Epidermal melanocyte (primary cell): ENCODE data around the gene RPS6KB1.
A peak's percentile ranks its signal among the peaks of the same experiment; 100 is the strongest.
"Not testable (repeated sequence)": the region's sequence is repeated elsewhere in the genome, so short reads cannot be mapped to it uniquely, and the experiment has no call there.

Experiments used
- DNase-seq: peaks from one replicate; pipeline ENCODE4 v3.0.0; 2011; ENCODE audit warnings: low spot score; ENCODE audit not compliant: insufficient read length

RPS6KB1 gene

DNA sequence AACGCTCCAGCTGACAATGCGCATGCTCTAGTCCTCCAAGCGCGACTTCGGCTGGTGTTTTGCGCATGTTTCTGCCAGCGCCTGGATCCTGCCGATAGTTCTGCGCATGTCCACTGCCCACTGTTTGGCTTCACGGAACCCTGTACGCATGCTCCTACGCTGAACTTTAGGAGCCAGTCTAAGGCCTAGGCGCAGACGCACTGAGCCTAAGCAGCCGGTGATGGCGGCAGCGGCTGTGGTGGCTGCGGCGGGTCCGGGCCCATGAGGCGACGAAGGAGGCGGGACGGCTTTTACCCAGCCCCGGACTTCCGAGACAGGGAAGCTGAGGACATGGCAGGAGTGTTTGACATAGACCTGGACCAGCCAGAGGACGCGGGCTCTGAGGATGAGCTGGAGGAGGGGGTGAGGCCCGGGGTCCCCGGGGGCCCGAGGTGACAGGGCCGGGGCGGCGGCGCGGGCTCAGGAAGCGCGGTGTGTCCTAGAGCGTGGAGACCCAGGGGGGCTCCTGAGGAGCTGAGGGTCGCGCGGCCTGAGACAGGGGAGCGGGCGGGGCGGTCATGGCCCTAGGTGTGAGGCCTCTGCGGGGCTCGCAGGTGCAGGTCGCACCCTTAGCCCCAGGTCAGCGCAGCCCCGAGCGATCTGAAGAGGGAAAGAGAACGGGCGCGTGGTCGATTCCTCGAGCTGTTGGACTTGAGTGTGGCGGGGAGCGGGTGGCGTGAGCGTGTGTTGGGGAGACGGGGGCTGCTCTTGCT is at the start of gene RPS6KB1, which contains the start of gene TUBD1:
TSS of gene RPS6KB1 (plus strand) at position 198 of the 752 bp plus-strand sequence. CDS start at position 262, 64 bp downstream.
TSS of gene TUBD1 (minus strand) at position 20 of the 752 bp plus-strand sequence. CDS start 1,941 bp downstream, outside the sequence.
- no peak for DNase-seq

DNA sequence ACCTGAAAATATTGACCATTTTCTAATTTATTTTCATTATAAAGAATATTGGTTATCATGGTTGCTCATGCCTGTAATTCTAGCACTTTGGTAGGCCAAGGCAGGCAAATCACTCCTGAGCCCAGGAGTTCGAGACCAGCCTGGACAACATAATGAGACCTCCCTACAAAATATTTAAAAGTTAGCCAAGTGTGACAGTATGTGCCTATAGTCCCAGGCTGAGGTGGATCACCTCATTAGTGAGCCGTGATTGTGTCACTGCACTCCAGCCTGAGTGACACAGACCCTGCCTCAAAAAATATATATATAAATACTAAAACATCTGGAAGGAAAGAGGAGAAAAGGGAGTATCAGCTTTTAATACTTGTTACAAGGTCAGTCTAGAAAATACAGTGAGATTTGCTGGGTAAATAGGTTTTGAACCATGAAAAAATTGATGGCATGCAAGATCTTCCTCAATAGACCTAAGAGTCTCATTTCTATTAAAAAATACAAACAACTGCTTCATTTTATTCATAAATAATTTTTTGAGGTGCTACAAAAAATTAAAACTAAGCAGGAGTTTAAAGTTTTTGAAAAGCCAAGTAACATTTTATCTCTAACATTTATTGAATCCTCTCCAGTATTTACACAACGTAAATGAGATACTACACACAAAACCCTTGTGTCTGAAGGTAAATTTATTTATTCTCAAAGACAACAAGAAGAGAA is 47.9 kb upstream of the RPS6KB1 start:
- DNase-seq = no peak

DNA sequence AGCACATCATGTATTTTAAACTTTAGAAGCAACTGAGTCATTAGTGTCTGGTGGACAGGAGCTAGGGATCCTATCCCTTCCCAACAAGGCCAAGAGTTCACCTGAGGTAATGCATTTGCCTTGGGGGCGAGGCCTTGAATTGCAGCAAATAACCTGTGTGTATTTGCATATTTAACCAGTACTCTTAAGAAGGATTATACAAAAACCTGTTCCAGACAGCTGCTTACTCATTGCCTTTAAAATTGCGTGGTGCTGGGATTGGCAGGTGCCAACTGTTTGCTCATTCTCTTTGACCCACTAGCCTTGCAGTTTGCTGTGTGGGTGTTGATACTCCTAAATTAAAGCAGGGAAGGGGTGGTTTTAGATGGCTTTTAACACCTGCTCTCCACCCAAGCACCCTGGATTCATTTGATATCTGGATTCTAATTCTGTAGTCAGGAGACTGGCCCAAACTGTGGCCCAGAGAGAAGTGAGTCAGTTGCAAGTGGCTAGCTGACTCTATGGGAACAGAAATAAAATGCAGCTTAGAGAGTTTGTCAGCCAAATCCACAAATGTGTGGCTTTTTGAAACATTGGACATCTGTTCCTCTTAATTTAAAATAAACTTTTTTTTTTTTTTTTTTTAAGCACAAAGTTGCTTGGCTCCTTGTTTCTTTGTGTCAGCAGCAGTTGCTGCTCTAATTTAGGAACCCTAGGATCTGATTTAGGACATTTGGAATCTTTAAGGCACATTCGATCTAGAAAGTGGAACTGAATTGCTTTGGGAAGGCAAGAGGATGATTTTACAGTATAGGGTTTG is 47.1 kb upstream of the RPS6KB1 start:
- DNase-seq = no peak

DNA sequence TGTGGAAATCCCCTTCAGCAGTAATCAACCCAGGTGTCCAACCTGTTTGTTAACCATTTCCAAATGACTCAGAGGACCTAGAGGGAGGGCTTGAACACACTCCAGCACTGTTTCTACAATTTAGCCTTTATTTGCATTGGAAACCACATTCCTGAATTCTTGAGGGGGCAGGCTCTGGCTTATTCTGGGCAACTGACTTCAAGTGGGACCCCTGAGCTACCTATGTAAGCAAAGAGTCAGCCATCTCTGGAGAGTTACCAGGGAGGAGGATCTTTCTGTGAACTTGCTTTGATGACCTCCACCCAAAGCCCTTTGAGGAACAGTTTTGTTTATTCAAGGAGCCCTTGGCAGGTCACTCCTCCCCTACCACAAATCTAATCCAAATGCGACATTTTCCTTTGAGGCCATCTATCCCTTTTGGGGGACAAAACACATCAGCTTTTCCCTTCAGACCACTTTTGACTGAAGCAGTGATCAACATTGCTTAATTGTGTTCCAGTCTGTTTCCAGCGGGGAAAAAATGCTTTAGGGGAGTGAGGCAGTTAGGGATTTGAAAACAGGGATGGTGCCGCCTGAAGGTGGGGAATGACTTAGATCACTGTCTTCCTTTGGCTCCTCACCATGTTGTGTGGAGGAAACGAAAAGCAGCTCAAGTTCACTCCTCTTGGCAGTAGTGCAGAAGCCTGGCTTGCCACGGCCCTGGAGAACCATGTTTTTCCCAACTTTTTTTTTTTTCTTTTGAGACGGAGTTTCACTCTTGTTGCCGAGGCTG is 46.3 kb upstream of the RPS6KB1 start:
- peak; percentile 13 for DNase-seq

DNA sequence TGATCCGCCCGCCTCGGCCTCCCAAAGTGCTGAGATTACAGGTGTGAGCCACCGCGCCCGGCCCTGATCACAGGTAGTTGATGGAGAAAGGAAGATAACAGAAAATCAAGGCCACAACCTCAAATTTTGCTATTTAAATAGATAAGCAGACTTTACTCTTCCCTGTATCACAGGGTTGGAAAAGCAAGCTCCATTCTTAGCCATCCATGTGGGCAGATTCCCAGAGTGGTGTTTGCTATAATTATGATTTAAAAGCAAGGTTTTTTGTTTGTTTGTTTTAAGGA is 44.6 kb upstream of the RPS6KB1 start:
- DNase-seq = no peak

DNA sequence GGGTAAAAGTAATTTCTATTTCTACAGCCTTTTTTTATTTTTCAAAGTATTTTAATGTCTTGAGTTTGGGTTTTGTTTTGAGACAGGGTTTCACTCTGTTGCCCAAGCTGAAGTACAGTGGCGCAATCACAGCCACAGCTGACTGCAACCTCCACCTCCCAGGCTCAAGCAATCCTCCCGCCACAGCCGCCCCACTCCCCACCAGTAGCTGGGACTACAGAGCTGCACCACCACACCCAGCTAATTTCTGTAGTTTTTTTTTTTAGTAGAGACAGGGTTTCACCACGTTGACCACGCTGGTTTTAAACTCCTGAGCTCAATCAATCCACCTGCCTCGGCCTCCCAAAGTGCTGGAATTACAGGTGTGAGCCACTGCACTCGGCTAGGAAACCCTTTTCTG is 44.1 kb upstream of the RPS6KB1 start:
- DNase-seq = no peak

DNA sequence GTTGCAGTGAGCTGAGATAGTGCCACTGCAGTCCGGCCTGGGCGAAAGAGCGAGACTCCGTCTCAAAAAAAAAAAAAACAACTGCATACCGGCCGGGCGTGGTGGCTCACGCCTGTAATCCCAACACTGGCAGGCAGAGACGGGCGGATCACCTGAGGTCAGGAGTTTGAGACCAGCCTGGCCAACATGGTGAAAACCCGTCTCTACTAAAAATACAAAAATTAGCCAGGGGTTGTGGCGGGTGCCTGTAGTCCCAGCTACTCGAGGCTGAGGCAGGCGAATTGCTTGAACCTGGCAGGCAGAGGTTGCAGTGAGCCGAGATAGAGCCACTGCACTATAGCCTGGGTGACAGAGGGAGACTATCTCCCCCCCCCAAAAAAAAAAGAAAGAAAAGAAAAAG is 42.6 kb upstream of the RPS6KB1 start:
- DNase-seq = not testable (repeated sequence)

DNA sequence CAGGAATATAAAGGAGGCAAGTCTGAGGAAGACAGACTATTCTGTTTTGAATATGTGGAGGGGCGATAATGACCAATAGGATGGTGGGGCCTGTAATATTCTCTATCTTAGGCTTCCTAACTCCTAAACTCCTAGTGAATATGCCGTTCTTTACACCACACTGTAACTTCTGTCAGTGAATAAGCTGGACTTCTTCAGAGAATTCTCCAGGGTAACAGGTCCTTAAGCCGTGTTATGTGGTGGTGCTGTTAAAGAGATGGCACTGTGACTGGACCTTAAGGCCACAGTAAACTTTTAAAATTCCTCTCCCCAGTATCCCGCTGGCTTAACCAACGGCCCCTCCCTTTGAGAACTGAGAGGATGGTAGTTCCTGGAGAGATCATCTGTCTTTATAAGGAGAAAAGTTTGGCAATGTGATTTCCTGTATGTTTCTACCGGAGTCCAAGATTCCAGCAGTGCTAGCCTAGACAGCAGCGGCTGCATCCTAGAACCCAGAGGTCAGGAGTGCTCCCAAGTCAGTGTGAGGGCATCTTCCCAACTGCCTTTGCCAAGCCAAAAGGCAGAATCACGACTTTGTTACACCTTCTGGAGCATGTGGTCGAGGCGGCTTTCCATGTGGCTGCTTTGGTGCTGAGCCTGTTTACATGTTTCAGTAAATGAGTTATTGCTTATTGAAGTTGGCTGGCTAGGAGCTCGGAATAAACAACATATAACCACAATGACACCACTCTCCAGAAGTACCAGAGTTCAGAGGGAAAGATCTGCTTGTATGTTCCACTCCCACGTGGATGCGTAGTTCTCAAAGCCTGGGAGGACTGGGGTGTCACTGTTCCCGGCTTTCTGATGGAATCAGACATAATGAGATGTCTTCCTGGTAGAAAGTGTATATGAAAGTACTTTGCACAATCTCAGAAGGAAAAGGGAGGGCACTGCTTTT is 41.2 kb upstream of the RPS6KB1 start:
- peak; percentile 14 for DNase-seq

DNA sequence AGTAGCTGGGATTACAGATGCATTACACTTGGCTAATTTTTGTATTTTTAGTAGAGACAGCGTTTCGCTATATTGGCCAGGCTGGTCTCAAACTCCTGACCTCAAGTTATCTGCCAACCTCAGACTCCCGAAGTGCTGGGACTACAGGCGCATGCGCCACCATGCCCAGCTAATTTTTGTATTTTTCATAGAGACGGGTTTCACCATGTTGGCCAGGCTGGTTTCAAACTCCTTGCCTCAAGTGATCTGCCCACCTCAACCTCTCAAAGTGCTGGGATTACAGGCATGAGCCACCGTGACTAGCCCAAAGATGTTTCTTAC is 40.1 kb upstream of the RPS6KB1 start:
- DNase-seq = not testable (repeated sequence)

DNA sequence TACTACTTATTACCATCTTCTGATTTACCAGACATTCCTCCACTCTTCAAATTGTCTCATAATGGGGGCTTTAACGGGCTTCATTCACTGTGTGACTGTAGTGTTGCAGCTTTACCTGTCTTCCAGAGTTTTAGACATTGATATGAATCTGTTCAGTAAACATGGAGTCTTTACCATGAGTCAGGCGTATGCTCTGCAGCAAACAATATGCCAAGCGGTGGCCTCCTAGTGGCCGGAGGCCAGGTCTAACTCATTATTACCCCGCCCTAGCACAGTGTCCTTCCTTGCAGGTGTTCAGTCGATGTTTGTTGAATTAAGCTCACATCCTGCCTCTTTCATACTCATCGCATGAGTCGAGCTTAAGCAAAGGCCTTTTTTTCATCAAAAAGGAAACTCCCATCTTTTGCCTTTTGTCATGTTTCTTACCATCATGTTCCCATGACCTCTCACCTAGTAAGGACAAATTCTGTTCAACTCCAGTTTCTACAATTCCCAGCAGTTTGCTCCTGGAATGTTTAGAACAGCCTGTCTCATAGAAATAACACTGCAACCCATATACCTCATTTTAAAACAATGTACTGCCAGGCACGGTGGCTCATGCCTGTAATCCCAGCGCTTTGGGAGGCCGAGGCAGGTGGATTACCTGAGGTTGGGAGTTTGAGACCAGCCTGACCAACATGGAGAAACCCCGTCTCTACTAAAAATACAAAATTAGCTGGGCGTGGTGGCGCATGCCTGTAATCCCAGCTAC is 39.6 kb upstream of the RPS6KB1 start:
- DNase-seq = no peak

DNA sequence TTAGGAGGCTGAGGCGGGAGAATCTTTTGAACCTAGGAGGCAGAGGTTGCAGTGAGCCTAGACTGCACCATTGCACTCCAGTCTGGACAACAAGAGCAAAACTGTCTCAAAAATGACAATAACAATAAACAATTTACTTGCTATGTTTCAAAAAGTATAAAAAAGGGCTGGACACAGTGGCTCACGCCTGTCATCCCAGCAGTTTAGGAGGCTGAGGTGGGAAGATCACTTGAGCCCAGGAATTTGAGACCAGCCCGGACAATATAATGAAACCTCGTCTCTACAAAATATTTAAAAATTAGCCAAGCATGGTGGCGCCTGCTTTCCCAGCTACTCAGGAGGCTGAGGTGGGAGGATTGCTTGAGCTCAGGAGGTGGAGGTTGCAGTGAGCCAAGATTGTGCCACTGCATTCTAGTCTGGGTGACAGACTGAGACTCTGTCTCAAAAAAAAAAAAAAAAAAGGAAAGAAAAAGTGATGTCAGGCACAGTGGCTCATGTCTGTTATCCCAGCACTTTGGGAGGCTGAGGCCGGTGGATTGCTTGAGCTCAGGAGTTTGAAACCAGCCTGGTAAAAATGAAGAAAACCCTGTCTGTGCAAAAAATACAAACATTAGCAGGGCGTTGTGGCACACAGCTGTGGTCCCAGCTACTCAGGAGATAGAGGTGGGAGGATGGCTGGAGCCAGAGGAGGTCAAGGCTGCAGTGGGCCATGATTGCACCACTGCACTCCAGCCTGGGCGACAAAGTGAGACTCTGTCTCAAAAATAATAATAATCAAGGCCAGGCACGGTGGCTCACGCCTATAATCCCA is 38.8 kb upstream of the RPS6KB1 start:
- DNase-seq = not testable (repeated sequence)

DNA sequence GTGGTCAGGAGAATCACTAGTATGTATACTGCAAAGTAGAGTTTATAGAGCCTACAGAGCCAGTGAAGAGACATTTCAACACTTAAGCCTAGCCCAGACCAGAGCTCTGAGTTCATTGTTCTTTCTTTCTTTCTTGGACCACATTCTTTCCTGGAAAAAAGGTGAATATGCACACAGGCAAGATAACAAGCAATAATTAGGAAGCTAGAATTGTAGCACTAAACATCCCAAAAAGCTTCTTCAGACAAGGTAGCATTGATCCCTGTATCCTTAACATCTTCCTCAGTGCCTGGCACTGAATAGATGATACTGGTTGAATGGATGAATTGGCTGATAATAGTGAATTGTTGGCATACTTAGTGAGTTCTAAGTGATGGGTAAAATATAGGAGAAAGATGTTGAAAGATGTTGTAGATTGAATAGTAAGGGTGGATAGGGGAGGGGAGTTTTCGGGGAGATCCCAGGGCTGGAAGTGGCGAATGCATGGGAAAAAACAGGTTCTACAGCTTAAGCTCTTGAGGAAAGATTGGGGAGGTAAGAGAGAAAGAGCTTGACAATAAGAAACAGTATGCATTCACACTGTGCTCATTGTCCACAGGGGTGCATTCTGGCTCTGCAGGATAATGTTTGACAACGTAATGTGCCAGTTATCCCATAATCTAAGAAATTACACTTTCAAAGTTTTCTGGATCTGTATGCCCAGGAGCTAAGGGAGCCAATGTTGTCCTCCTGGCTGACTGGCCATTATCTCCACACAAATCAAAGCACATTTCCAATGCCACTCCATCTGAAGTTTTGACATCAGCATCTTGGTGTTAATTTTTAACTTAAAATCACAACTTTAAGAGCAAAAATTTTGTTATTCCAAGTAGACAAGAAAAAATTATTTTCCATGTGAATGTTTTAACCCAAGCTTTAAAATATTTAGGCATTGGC is 35.8 kb upstream of the RPS6KB1 start:
- no peak for DNase-seq

DNA sequence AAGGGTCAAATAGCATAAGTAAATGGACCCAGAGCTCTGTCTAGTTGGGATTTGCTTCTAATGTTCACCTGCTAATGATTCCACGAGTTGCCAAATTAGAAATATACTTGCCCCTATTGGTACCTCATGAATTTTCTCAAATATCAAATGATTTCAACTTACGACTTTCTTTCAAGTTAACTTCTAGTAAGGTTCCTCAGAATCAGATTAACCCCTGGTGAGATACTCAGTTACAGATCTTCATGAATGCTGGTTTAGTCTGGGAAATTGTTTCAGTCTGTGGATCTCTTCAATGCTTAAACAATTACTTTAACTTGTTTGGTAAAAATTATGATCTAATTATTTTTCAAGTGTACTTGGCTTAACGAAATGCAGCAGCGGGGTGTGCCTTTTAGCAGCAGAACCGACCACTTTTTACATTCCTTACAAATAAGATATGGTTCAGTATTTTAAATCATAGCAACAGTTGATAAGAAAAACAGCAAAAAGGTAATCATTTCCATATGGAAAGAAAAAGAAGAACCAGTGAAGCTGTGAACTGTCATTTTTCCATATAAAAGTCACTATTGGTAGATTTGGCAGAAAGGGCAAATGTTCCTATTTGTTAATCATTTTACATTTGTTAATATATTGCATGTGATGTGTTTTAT is 34.6 kb upstream of the RPS6KB1 start:
- DNase-seq = no peak

DNA sequence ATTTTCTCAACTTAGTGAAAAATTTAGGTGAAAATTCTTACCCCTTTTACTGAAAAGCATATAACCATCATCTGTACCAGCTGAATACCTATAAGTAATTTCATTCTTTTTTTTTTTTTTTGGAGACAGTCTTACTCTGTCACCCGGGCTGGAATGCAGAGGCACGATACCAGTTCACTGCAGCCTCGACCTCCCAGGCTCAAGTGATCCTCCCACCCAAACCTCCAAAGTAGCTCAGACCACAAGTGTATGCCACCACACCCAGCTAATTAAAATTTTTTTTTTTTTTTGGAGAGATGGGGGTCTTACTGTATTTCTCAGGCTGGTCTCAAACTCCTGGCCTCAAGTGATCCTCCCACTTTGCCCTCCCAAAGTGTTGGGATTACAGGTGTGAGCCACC is 34.0 kb upstream of the RPS6KB1 start:
- no peak for DNase-seq

DNA sequence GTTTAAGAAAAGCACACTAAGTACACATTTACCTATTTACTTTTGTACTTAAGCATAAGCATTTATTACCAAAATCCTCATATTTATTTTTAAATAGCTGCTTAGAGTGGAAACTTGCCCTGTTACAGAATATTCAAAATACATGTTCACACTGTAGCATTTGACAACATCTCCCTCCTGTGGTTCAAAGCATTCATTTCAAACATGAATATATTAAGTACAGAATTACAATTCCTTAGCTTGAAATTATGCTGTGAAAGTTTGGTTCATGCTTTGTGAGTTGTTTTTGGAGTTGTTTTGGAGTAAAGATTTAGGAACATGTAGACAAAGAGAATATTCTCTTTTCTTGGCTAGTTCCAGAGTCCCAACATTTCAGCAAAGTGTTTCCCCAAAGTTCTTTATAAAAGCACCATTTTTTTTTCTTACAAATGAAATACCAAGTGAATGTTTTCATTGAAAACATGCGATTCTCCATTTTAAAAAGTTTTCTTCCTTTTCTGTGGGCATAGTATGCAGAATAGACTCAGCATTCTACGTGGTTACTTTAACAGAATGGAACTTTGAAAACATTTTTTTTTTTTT is 33.4 kb upstream of the RPS6KB1 start:
- DNase-seq = no peak

DNA sequence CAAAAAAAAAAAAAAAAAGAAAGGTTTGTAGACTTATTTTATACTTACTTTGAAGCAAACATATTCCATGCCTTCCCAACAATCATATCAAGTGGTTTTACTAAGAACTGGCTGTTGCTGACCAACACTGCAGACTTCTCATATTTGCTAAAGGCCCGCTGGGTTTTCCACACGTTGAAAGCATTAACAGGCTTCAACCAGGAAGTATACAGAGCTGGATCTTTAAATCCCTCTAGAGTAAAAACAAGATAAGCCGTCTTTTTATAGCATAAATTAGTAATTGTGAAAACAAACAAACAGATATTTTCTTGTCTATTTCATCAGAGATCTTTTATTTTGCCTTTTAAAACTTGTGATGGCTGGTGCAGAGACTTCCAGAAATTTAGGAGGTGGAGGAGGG is 29.3 kb upstream of the RPS6KB1 start:
- no peak for DNase-seq

DNA sequence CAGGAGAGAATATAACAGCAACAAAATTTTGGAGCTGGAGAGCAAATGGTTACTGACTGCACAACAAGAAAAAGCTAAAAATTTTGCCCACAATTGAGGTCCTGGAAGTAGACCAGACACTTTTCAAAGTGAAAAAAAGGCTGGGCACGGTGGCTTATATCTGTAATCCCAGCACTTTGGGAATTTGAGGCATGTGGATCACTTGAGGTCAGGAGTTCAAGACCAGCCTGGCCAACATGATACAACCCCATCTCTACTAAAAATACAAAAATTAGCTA is 23.0 kb upstream of the RPS6KB1 start:
- DNase-seq = no peak
